Neural progenitor cell (in vitro differentiated cells): Measurements from ENCODE around the gene LIPG.
"Not testable (repeated sequence)": the region's sequence is repeated elsewhere in the genome, so short reads cannot be mapped to it uniquely, and the experiment has no call there.

Experiments
- EZH2 ChIP-seq: fragments of 200-600 bp; sonication (generic); IDR thresholded peaks from 2 replicates; pipeline ENCODE4 v1.6.1; 2017; ENCODE audit warnings: antibody characterized with exemption, mild to moderate bottlenecking, moderate library complexity
- EZH2phosphoT487 ChIP-seq: fragments of 200-600 bp; sonication (generic); IDR thresholded peaks from 2 replicates; pipeline ENCODE4 v1.6.1; 2017; ENCODE audit warnings: antibody characterized with exemption
- TF ChIP-seq, protein P1 (sequence below): fragments of 200-600 bp; sonication (generic); IDR thresholded peaks from 2 replicates; pipeline ENCODE4 v1.5.1; 2017; ENCODE audit warnings: antibody characterized with exemption, mild to moderate bottlenecking

DNA sequence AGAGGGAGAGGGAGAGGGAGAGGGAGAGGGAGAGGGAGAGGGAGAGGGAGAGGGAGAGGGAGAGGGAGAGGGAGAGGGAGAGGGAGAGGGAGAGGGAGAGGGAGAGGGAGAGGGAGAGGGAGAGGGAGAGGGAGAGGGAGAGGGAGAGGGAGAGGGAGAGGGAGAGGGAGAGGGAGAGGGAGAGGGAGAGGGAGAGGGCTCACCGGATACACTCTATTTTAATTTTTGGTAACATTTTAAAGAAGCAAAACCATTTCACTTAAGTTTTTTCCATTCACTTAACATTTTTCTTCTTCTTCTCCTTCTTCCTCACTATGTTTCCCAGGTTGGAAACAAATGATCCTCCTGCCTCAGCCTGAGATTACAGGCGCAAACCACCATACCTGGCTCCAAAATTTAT lies 17.2 kb downstream of the LIPG start:
- TF ChIP-seq, protein P1, sequence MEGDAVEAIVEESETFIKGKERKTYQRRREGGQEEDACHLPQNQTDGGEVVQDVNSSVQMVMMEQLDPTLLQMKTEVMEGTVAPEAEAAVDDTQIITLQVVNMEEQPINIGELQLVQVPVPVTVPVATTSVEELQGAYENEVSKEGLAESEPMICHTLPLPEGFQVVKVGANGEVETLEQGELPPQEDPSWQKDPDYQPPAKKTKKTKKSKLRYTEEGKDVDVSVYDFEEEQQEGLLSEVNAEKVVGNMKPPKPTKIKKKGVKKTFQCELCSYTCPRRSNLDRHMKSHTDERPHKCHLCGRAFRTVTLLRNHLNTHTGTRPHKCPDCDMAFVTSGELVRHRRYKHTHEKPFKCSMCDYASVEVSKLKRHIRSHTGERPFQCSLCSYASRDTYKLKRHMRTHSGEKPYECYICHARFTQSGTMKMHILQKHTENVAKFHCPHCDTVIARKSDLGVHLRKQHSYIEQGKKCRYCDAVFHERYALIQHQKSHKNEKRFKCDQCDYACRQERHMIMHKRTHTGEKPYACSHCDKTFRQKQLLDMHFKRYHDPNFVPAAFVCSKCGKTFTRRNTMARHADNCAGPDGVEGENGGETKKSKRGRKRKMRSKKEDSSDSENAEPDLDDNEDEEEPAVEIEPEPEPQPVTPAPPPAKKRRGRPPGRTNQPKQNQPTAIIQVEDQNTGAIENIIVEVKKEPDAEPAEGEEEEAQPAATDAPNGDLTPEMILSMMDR: not testable (repeated sequence)
- not testable (repeated sequence) for TF ChIP-seq EZH2phosphoT487, EZH2
